HG02870 (cell line): ENCODE data around the gene FUBP3.

ENCODE experiments used
- ATAC-seq: cut with Tn5 transposase; IDR thresholded peaks from one replicate; pipeline ENCODE4 v1.9.1; 2021; ENCODE audit warnings: mild to moderate bottlenecking, moderate library complexity; ENCODE audit not compliant: unreplicated experiment

The FUBP3 gene

GRCh38 chr9:130661451-130662098, 82.2 kb downstream of the FUBP3 start:
- no peak for ATAC-seq

- ATAC-seq: no peak
These were observed 83.0 kb downstream of the FUBP3 start for GRCh38 chr9:130662099-130662969.

- no peak for ATAC-seq
These were observed 83.5 kb downstream of the FUBP3 start for GRCh38 chr9:130662970-130663257.

- ATAC-seq: no peak
These were observed 84.0 kb downstream of the FUBP3 start for GRCh38 chr9:130663258-130663976.

- no peak for ATAC-seq
These were observed 84.5 kb downstream of the FUBP3 start for GRCh38 chr9:130663977-130664250.

- no peak for ATAC-seq
These were observed 85.1 kb downstream of the FUBP3 start, which contains the start of gene PRDM12 for GRCh38 chr9:130664251-130665028. Gene PRDM12 (plus strand): TSS chr9:130664594. CDS start chr9:130664654, 60 bp downstream.

GRCh38 chr9:130665029-130665430, 85.7 kb downstream of the FUBP3 start:
- ATAC-seq: no peak

- no peak for ATAC-seq
These were observed 86.3 kb downstream of the FUBP3 start for GRCh38 chr9:130665431-130666392.

- ATAC-seq: no peak
These were observed 87.2 kb downstream of the FUBP3 start for GRCh38 chr9:130666393-130667119.

GRCh38 chr9:130667120-130667435, 87.7 kb downstream of the FUBP3 start:
- ATAC-seq: no peak

- ATAC-seq: no peak
These were observed 88.8 kb downstream of the FUBP3 start for GRCh38 chr9:130668196-130668595.

- ATAC-seq: no peak
These were observed 89.3 kb downstream of the FUBP3 start for GRCh38 chr9:130668659-130669058.

- ATAC-seq: no peak
These were observed 90.6 kb downstream of the FUBP3 start for GRCh38 chr9:130669965-130670364.

GRCh38 chr9:130670644-130671043, 91.3 kb downstream of the FUBP3 start:
- ATAC-seq: no peak

GRCh38 chr9:130672466-130672865, 93.1 kb downstream of the FUBP3 start:
- no peak for ATAC-seq

- ATAC-seq: no peak
These were observed 93.7 kb downstream of the FUBP3 start for GRCh38 chr9:130672933-130673615.

- ATAC-seq: no peak
These were observed 96.0 kb downstream of the FUBP3 start for GRCh38 chr9:130675396-130675795.

GRCh38 chr9:130677252-130677651, 97.9 kb downstream of the FUBP3 start:
- no peak for ATAC-seq
